NCI-H2227 treated with DMSO at 0.1 percent for 48 hours (cell line): ENCODE measurements around the gene TMEM270.

ENCODE experiments used
- DNase-seq: peaks from one replicate; lab custom pipeline; 2025; lab: John Stamatoyannopoulos, UW

TMEM270 gene

GRCh38 chr7:73907554-73908122 lies 46.7 kb downstream of the TMEM270 start:
- DNase-seq = no peak

- no peak for DNase-seq
Observed at GRCh38 chr7:73908123-73908611, 47.2 kb downstream of the TMEM270 start.

GRCh38 chr7:73909051-73909941 lies 48.3 kb downstream of the TMEM270 start:
- DNase-seq = no peak

GRCh38 chr7:73909996-73910395 lies 49.0 kb downstream of the TMEM270 start:
- no peak for DNase-seq

- no peak for DNase-seq
Observed at GRCh38 chr7:73912223-73912622, 51.3 kb downstream of the TMEM270 start.
